Spleen (tissue), 7 donors: ENCODE measurements around the gene WAPL.

Source experiments
- CTCF ChIP-seq, 11 experiments: fragments of 200-600 bp in 7 of 11; fragments of 450-650 bp in 4 of 11; sonication (generic) in 4 of 11; IDR thresholded peaks in 8 of 11; conservative IDR thresholded peaks in 3 of 11; 1 replicate in 7 of 11; 2 replicates in 4 of 11; pipeline versions ENCODE4 v1.4.0 to v1.8.0; 2016 to 2021; ENCODE audit warnings: antibody characterized with exemption in 11 of 11, inconsistent platforms in 4 of 11, mild to moderate bottlenecking in 1 of 11
- POLR2A ChIP-seq, 3 donors: fragments of 450-650 bp; IDR thresholded peaks; one replicate each; pipeline ENCODE4 v1.5.1; 2017; ENCODE audit warnings: antibody characterized with exemption in 3 of 3, mild to moderate bottlenecking in 1 of 3
- donor health status: DM: no; HTN: no; CAD: no; lungs with moderate emphysema.
- donor health status: DM: no; HTN: no; CAD: no.
- donor health status: DM: no; HTN: no; CAD: no.

GRCh38 chr10:86508217-86508616 lies 13.4 kb downstream of the WAPL start:
- no peak for TF ChIP-seq POLR2A (IDR thresholded peaks at IDR 0.05)
- TF ChIP-seq CTCF (IDR thresholded peaks at IDR 0.05 in 8 of 11, conservative IDR thresholded peaks at IDR 0.05 in 3 of 11): no peak
